Activated CD4-positive, alpha-beta T cell treated with anti-CD3 and anti-CD28 coated beads, Interleukin-2, amount 50 U/mL, for 1 hour (primary cell): ENCODE measurements around the gene ADD3.

Experiments
- DNase-seq: peaks from one replicate; pipeline ENCODE4 v3.0.0-alpha.2; 2020

The ADD3 gene

GRCh38 chr10:110005719-110006118, 2.1 kb upstream of the ADD3 start:
- peak; percentile 9 for DNase-seq

- peak; percentile 10 for DNase-seq
These were observed 1.2 kb upstream of the ADD3 start for GRCh38 chr10:110006358-110007160.

GRCh38 chr10:110007161-110007700, 553 bp upstream of the ADD3 start:
- DNase-seq, result no peak

GRCh38 chr10:110008518-110009339, 945 bp downstream of the ADD3 start:
- peak; percentile 44 for DNase-seq

GRCh38 chr10:110009736-110010475, 2.1 kb downstream of the ADD3 start:
- DNase-seq, result peak; percentile 32

GRCh38 chr10:110010486-110011378, 2.9 kb downstream of the ADD3 start:
- DNase-seq, result no peak

GRCh38 chr10:110011681-110012080, 3.9 kb downstream of the ADD3 start:
- DNase-seq, result no peak

GRCh38 chr10:110013630-110014293, 6.0 kb downstream of the ADD3 start:
- peak; percentile 8 for DNase-seq

GRCh38 chr10:110016039-110016438, 8.3 kb downstream of the ADD3 start:
- DNase-seq, result no peak

- DNase-seq, result no peak
These were observed 9.3 kb downstream of the ADD3 start for GRCh38 chr10:110017052-110017451.

- no peak for DNase-seq
These were observed 10.1 kb downstream of the ADD3 start for GRCh38 chr10:110017907-110018306.

- no peak for DNase-seq
These were observed 12.5 kb downstream of the ADD3 start for GRCh38 chr10:110020265-110020664.

- no peak for DNase-seq
These were observed 15.1 kb downstream of the ADD3 start for GRCh38 chr10:110022716-110023504.

GRCh38 chr10:110023785-110024465, 16.1 kb downstream of the ADD3 start:
- DNase-seq, result no peak

GRCh38 chr10:110029450-110029849, 21.7 kb downstream of the ADD3 start:
- no peak for DNase-seq

- no peak for DNase-seq
These were observed 25.3 kb downstream of the ADD3 start for GRCh38 chr10:110032801-110033700.

GRCh38 chr10:110033701-110034235, 26.0 kb downstream of the ADD3 start:
- DNase-seq, result no peak

GRCh38 chr10:110034596-110034995, 26.8 kb downstream of the ADD3 start:
- no peak for DNase-seq
